ENCODE data around the gene KRTAP17-1. TPM values are rescaled to one million over a fixed set of nuclear protein-coding genes. Genes with fewer than 3 reads are reported as not detected.

KRTAP17-1 gene
- polyA plus RNA-seq, 1 donor from 2014 or later = not detected

DNA sequence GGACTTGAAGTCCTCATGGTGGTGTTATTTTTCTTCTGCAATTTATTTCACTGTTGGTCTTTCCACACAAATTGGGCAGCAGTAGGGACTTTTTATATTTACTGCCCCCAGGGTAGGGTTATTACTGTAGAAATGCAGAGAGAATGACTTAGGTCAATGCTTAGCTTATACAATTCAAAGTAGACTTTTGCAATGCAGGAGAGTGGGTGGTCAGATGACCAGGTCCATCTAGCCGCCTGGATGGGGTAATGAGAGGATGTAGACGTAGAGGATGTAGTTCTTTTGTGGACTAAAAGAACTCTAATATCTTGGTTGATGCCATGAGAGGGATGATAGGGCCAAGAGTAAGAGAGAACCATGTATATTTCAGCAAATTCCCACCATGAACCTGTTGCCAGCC is 2.7 kb upstream of the KRTAP17-1 start:
- H3K4me3 ChIP-seq (ENCODE audit: low read length) = no peak overlapping the region
- no peaks in the 10 kb centered on the region for H3K9me2 ChIP-seq (ENCODE audit: insufficient read depth, low read length)
- H3K27me3 ChIP-seq (ENCODE audit: insufficient read depth, low read depth, low read length) = no peaks in the 10 kb centered on the region
- no peak for TF ChIP-seq TAF1 (IDR thresholded peaks at IDR 0.05; ENCODE audit: low read depth)
- TF ChIP-seq EZH2 (IDR thresholded peaks at IDR 0.05; ENCODE audit: borderline replicate concordance, insufficient read depth, low read length, poor library complexity, severe bottlenecking) = no peak
- TF ChIP-seq RAD21 (conservative IDR thresholded peaks at IDR 0.05) = no peak
- TF ChIP-seq, protein P1, sequence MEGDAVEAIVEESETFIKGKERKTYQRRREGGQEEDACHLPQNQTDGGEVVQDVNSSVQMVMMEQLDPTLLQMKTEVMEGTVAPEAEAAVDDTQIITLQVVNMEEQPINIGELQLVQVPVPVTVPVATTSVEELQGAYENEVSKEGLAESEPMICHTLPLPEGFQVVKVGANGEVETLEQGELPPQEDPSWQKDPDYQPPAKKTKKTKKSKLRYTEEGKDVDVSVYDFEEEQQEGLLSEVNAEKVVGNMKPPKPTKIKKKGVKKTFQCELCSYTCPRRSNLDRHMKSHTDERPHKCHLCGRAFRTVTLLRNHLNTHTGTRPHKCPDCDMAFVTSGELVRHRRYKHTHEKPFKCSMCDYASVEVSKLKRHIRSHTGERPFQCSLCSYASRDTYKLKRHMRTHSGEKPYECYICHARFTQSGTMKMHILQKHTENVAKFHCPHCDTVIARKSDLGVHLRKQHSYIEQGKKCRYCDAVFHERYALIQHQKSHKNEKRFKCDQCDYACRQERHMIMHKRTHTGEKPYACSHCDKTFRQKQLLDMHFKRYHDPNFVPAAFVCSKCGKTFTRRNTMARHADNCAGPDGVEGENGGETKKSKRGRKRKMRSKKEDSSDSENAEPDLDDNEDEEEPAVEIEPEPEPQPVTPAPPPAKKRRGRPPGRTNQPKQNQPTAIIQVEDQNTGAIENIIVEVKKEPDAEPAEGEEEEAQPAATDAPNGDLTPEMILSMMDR (IDR thresholded peaks at IDR 0.05; ENCODE audit: poor library complexity, severe bottlenecking) = no peak
- no peak for TF ChIP-seq REST (IDR thresholded peaks at IDR 0.05; ENCODE audit: borderline replicate concordance)
- TF ChIP-seq EP300 (conservative IDR thresholded peaks at IDR 0.05; ENCODE audit: poor library complexity, severe bottlenecking) = no peak
- TF ChIP-seq MXI1 (conservative IDR thresholded peaks at IDR 0.05; ENCODE audit: poor library complexity, severe bottlenecking) = no peak
- TF ChIP-seq POLR2AphosphoS5 (IDR thresholded peaks at IDR 0.05) = no peak
- TF ChIP-seq SMC3 (conservative IDR thresholded peaks at IDR 0.05; ENCODE audit: poor library complexity) = no peak
- H2AFZ ChIP-seq (ENCODE audit: low read depth, low read length) = no peak overlapping the region
- H3K27ac ChIP-seq (ENCODE audit: low read length) = no peak overlapping the region
- H3K9ac ChIP-seq (ENCODE audit: low read length) = no peak overlapping the region
- no peaks in the 10 kb centered on the region for H4K20me1 ChIP-seq (ENCODE audit: insufficient read depth)
- no peak overlapping the region for H3K4me2 ChIP-seq (ENCODE audit: low read length)
- no peaks in the 10 kb centered on the region for H3F3A ChIP-seq (ENCODE audit: insufficient read depth, low read length, poor library complexity, severe bottlenecking)
- no peaks in the 10 kb centered on the region for H3K36me3 ChIP-seq (ENCODE audit: insufficient read depth, low read length)
- H3K79me2 ChIP-seq (replicated peaks; ENCODE audit: insufficient read depth, low read length) = no peaks in the 10 kb centered on the region
- H3K9me3 ChIP-seq (ENCODE audit: low read length) = no peaks in the 10 kb centered on the region

DNA sequence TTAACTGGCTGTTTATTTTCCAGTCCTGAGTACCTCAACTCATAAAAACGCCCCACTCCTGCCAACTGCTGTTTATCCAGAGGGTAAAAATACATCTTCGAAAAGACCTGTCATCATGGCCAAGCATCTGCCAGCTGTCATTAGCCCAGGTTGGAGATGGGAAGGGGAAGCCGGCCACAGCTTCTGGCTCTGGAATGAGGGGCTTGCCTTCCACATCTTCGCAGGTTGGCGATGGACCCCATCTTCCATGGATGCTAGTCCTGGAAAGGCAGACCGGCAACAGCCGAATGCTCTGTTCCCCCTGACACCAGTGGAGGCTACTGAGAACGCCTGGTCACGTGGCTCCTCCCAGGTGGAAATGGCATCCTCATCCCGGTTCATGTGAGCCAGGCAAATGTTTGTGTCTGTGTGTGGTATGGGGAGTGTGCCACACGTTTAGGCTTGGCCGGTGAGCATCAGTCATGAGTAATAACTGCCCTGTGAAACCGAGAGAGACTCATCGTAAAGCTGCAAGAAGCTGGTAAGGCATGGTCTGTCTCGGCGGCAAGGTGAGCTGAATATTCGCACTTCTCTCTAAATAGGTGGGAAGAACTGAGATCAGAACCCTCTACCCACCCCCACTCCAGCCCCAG is 420 bp upstream of the KRTAP17-1 start:
- no peaks in the 10 kb centered on the region for H3K79me2 ChIP-seq (replicated peaks; ENCODE audit: insufficient read depth, low read length)
- no peaks in the 10 kb centered on the region for H3F3A ChIP-seq (ENCODE audit: insufficient read depth, low read length, poor library complexity, severe bottlenecking)
- TF ChIP-seq MXI1 (conservative IDR thresholded peaks at IDR 0.05; ENCODE audit: poor library complexity, severe bottlenecking) (no peak), SMC3 (conservative IDR thresholded peaks at IDR 0.05; ENCODE audit: poor library complexity) (no peak), EZH2 (IDR thresholded peaks at IDR 0.05; ENCODE audit: borderline replicate concordance, insufficient read depth, low read length, poor library complexity, severe bottlenecking) (no peak), TAF1 (IDR thresholded peaks at IDR 0.05; ENCODE audit: low read depth) (no peak), RAD21 (conservative IDR thresholded peaks at IDR 0.05) (no peak), REST (IDR thresholded peaks at IDR 0.05; ENCODE audit: borderline replicate concordance) (no peak), EP300 (conservative IDR thresholded peaks at IDR 0.05; ENCODE audit: poor library complexity, severe bottlenecking) (no peak)
- TF ChIP-seq, protein P1 (IDR thresholded peaks at IDR 0.05; ENCODE audit: poor library complexity, severe bottlenecking) = no peak
- no peak overlapping the region for H2AFZ ChIP-seq (ENCODE audit: low read depth, low read length)
- H4K20me1 ChIP-seq (ENCODE audit: insufficient read depth) = no peaks in the 10 kb centered on the region
- no peaks in the 10 kb centered on the region for H3K9me3 ChIP-seq (ENCODE audit: low read length)
- no peak overlapping the region for H3K4me2 ChIP-seq (ENCODE audit: low read length)
- no peak overlapping the region for H3K27ac ChIP-seq (ENCODE audit: low read length)
- H3K9me2 ChIP-seq (ENCODE audit: insufficient read depth, low read length) = no peaks in the 10 kb centered on the region
- no peaks in the 10 kb centered on the region for H3K36me3 ChIP-seq (ENCODE audit: insufficient read depth, low read length)
- no peak overlapping the region for H3K9ac ChIP-seq (ENCODE audit: low read length)
- no peak overlapping the region for H3K4me3 ChIP-seq (ENCODE audit: low read length)
- no peaks in the 10 kb centered on the region for H3K27me3 ChIP-seq (ENCODE audit: insufficient read depth, low read depth, low read length)
